HEK293 (cell line): ENCODE measurements around the gene ZNF594.

Experiments
- KLF10 ChIP-seq: fragments of 450-650 bp; IDR thresholded peaks from 2 replicates; pipeline ENCODE4 v1.5.1; 2018; ENCODE audit warnings: missing biosample characterization, mild to moderate bottlenecking, missing genetic modification characterization
- KLF16 ChIP-seq: fragments of 450-650 bp; formaldehyde crosslinking; IDR thresholded peaks from 2 replicates; pipeline ENCODE4 v1.5.1; 2017; ENCODE audit warnings: missing biosample characterization, missing genetic modification characterization
- KLF9 ChIP-seq: fragments of 450-650 bp; formaldehyde crosslinking; IDR thresholded peaks from 2 replicates; pipeline ENCODE4 v1.5.1; 2016; ENCODE audit warnings: missing biosample characterization, missing genetic modification characterization, low read depth
- ZNF140 ChIP-seq: fragments of 450-650 bp; formaldehyde crosslinking; IDR thresholded peaks from 2 replicates; pipeline ENCODE4 v1.5.1; 2016; ENCODE audit warnings: missing biosample characterization, missing genetic modification characterization
- ZNF23 ChIP-seq: fragments of 450-650 bp; formaldehyde crosslinking; IDR thresholded peaks from 2 replicates; pipeline ENCODE4 v1.5.1; 2016; ENCODE audit warnings: missing biosample characterization, missing genetic modification characterization, borderline replicate concordance
- ZNF341 ChIP-seq: fragments of 450-650 bp; formaldehyde crosslinking; IDR thresholded peaks from 2 replicates; pipeline ENCODE4; 2016; ENCODE audit warnings: low read depth, missing biosample characterization, missing genetic modification characterization
- ZNF707 ChIP-seq: fragments of 450-650 bp; formaldehyde crosslinking; IDR thresholded peaks from 2 replicates; pipeline ENCODE4 v1.5.1; 2016; ENCODE audit warnings: missing biosample characterization, missing genetic modification characterization
- ZNF76 ChIP-seq: fragments of 450-650 bp; formaldehyde crosslinking; IDR thresholded peaks from 2 replicates; pipeline ENCODE4; 2016; ENCODE audit warnings: low read depth, missing biosample characterization, missing genetic modification characterization, borderline replicate concordance
- ZNF785 ChIP-seq: fragments of 450-650 bp; formaldehyde crosslinking; IDR thresholded peaks from 2 replicates; pipeline ENCODE4 v1.5.1; 2016; ENCODE audit warnings: missing biosample characterization, missing genetic modification characterization
- ZNF792 ChIP-seq: fragments of 450-650 bp; formaldehyde crosslinking; IDR thresholded peaks from 2 replicates; pipeline ENCODE4 v1.5.1; 2016; ENCODE audit warnings: missing biosample characterization, missing genetic modification characterization
- TF ChIP-seq, protein P1 (sequence below): fragments of 450-650 bp; formaldehyde crosslinking; IDR thresholded peaks from 2 replicates; pipeline ENCODE4 v1.5.1; 2016; ENCODE audit warnings: missing biosample characterization, missing genetic modification characterization
- TF ChIP-seq, protein P2 (sequence below): fragments of 450-650 bp; formaldehyde crosslinking; IDR thresholded peaks from 2 replicates; pipeline ENCODE4 v1.5.1; 2016; ENCODE audit warnings: missing biosample characterization, missing genetic modification characterization
- TF ChIP-seq, protein P3 (sequence below): fragments of 450-650 bp; formaldehyde crosslinking; IDR thresholded peaks from 2 replicates; pipeline ENCODE4 v1.5.1; 2016; ENCODE audit warnings: missing biosample characterization, missing genetic modification characterization, low read depth
- TF ChIP-seq, protein P4 (sequence below): fragments of 450-650 bp; formaldehyde crosslinking; IDR thresholded peaks from 2 replicates; pipeline ENCODE4 v1.5.1; 2016; ENCODE audit warnings: missing biosample characterization, missing genetic modification characterization

DNA sequence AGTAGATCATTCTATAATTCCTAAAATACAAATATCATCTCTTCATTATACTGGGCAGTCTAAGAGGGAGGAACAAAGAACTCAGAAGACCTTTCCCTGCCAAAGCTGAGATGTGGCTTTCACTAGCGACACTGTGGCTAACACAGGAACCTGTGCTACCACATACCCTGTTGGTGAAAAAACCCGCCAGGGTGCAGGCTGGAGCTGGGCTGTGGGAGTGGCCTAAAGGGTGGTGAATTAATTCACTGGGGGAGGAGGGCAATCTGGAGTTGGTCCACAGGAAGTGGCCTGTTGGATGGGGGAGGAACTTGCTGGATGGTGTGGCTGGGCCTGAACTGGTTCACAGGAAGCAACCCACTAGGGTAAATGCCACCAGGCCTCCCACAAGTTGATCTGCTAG lies 7.4 kb downstream of the ZNF594 start:
- TF ChIP-seq KLF9 (tag by site-specific recombination): no peak
- no peak for TF ChIP-seq KLF16
- TF ChIP-seq, protein P1, sequence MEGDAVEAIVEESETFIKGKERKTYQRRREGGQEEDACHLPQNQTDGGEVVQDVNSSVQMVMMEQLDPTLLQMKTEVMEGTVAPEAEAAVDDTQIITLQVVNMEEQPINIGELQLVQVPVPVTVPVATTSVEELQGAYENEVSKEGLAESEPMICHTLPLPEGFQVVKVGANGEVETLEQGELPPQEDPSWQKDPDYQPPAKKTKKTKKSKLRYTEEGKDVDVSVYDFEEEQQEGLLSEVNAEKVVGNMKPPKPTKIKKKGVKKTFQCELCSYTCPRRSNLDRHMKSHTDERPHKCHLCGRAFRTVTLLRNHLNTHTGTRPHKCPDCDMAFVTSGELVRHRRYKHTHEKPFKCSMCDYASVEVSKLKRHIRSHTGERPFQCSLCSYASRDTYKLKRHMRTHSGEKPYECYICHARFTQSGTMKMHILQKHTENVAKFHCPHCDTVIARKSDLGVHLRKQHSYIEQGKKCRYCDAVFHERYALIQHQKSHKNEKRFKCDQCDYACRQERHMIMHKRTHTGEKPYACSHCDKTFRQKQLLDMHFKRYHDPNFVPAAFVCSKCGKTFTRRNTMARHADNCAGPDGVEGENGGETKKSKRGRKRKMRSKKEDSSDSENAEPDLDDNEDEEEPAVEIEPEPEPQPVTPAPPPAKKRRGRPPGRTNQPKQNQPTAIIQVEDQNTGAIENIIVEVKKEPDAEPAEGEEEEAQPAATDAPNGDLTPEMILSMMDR (tag by site-specific recombination): no peak
- TF ChIP-seq, protein P2, sequence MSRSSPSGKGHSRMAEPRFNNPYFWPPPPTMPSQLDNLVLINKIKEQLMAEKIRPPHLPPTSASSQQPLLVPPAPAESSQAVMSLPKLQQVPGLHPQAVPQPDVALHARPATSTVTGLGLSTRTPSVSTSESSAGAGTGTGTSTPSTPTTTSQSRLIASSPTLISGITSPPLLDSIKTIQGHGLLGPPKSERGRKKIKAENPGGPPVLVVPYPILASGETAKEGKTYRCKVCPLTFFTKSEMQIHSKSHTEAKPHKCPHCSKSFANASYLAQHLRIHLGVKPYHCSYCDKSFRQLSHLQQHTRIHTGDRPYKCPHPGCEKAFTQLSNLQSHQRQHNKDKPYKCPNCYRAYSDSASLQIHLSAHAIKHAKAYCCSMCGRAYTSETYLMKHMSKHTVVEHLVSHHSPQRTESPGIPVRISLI (tag by site-specific recombination): no peak
- no peak for TF ChIP-seq ZNF140
- no peak for TF ChIP-seq KLF10 (tag by site-specific recombination)
- no peak for TF ChIP-seq ZNF23
- TF ChIP-seq ZNF785 (tag by site-specific recombination): no peak
- TF ChIP-seq, protein P3, sequence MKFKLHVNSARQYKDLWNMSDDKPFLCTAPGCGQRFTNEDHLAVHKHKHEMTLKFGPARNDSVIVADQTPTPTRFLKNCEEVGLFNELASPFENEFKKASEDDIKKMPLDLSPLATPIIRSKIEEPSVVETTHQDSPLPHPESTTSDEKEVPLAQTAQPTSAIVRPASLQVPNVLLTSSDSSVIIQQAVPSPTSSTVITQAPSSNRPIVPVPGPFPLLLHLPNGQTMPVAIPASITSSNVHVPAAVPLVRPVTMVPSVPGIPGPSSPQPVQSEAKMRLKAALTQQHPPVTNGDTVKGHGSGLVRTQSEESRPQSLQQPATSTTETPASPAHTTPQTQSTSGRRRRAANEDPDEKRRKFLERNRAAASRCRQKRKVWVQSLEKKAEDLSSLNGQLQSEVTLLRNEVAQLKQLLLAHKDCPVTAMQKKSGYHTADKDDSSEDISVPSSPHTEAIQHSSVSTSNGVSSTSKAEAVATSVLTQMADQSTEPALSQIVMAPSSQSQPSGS (tag by site-specific recombination): no peak
- no peak for TF ChIP-seq ZNF792
- TF ChIP-seq, protein P4, sequence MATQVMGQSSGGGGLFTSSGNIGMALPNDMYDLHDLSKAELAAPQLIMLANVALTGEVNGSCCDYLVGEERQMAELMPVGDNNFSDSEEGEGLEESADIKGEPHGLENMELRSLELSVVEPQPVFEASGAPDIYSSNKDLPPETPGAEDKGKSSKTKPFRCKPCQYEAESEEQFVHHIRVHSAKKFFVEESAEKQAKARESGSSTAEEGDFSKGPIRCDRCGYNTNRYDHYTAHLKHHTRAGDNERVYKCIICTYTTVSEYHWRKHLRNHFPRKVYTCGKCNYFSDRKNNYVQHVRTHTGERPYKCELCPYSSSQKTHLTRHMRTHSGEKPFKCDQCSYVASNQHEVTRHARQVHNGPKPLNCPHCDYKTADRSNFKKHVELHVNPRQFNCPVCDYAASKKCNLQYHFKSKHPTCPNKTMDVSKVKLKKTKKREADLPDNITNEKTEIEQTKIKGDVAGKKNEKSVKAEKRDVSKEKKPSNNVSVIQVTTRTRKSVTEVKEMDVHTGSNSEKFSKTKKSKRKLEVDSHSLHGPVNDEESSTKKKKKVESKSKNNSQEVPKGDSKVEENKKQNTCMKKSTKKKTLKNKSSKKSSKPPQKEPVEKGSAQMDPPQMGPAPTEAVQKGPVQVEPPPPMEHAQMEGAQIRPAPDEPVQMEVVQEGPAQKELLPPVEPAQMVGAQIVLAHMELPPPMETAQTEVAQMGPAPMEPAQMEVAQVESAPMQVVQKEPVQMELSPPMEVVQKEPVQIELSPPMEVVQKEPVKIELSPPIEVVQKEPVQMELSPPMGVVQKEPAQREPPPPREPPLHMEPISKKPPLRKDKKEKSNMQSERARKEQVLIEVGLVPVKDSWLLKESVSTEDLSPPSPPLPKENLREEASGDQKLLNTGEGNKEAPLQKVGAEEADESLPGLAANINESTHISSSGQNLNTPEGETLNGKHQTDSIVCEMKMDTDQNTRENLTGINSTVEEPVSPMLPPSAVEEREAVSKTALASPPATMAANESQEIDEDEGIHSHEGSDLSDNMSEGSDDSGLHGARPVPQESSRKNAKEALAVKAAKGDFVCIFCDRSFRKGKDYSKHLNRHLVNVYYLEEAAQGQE (tag by site-specific recombination): no peak
- TF ChIP-seq ZNF341 (tag by site-specific recombination): no peak
- TF ChIP-seq ZNF707 (tag by site-specific recombination): no peak
- TF ChIP-seq ZNF76 (tag by site-specific recombination): no peak
